IPS-NIHi7 (cell line): Measurements from ENCODE around the gene CAGE1.
"Not testable (repeated sequence)": the region's sequence is repeated elsewhere in the genome, so short reads cannot be mapped to it uniquely, and the experiment has no call there.

ENCODE experiments used
- DNase-seq: peaks from one replicate; pipeline ENCODE4 v3.0.0; 2012; ENCODE audit warnings: mixed read lengths; ENCODE audit errors: extremely low spot score

The CAGE1 gene

DNA sequence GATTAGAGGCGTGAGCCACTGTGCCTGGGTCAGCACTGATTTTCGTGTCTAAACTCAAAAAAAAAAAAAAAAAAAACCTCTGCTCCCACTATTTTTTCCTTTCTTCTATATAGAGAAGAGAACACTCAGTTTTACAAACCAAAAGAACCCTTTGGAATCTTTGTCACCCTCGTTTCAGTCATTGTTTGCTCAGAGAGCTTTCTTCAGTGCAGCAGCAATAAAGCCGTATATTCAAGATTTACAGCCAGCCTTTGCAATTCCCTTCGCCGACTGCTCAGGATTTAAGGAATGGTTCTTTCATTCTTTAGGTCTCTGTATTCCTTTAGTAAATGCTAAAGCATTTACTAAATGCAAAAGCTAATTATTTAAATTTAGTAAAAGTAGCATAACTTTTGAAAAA, 20.2 kb upstream of the CAGE1 start:
- no peak for DNase-seq

DNA sequence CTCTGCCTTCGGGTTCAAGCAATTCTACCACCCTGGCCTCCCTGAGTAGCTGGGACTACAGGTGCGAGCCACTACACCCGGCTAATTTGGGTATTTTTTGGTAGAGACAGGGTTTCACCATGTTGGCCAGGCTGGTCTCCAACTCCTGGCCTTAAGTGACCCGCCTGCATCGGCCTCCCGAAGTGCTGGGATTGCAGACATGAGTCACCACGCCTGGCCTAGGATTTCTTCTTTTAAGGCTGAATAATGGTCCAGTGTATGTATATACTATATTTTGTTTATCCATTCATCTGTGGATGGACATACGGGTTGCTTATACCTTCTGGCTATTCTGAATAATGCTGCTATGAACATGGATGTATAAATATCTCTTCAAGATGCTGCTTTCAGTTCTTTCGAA, 17.2 kb upstream of the CAGE1 start:
- DNase-seq, result no peak

GRCh38 chr6:7404546-7404945, 15.0 kb upstream of the CAGE1 start:
- no peak for DNase-seq

DNA sequence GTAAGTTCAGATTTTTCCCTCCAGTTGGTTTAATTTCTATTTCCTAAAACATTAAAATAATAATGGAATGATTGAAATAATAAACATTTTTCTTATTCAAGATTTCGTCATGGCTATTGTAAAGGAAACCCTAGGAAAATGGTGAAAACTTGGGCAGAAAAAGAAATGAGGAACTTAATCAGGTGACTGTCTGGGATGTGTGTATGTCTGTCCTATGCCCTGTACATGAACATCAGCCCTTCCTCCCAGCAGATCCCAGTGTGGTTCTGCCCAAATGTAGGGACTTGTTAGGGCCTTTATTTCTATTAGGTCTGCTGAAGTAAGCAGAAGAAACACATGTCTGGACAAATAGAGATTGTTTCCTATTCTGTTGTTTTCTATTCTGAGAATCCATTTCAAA, 13.2 kb upstream of the CAGE1 start:
- no peak for DNase-seq

DNA sequence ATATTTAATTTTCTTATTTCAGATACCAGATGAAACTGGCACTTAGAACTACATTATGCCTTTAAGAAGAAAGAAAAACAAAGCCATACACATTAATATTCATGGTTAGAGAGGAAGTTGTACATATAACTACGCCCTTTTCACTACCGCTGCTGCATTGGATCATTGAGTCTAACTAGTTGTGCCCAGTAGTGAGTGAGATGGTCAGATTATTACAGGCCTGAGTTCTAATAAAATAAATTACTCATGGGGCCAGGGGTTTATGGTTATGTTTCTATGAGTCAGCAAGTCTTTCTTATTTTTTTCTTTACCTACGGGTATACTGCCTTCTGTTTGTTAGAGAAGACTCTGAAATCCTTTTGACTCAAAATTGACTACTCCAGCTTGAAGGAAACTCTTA, 11.5 kb upstream of the CAGE1 start:
- no peak for DNase-seq

- DNase-seq, result no peak
Observed at GRCh38 chr6:7392402-7392801, 2.9 kb upstream of the CAGE1 start.

DNA sequence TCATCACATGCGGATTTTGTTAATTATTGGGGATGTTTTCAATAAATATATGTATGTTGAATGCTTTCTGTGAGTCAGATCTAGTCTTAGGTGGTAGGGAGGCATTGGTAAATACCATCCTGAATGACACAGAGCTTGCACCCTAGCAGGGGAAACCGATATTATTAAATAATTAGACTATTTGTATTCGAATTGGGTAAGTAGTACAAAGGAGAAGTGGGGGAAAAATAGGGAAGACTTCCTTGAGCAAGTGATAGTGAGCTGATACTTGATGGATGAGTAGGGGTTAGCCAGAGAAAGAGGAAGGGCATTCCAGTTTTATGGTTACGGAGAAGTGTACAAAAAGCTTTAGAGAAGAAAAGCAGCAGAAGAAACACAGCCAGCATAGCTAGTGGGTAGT, 1.6 kb upstream of the CAGE1 start:
- no peak for DNase-seq

DNA sequence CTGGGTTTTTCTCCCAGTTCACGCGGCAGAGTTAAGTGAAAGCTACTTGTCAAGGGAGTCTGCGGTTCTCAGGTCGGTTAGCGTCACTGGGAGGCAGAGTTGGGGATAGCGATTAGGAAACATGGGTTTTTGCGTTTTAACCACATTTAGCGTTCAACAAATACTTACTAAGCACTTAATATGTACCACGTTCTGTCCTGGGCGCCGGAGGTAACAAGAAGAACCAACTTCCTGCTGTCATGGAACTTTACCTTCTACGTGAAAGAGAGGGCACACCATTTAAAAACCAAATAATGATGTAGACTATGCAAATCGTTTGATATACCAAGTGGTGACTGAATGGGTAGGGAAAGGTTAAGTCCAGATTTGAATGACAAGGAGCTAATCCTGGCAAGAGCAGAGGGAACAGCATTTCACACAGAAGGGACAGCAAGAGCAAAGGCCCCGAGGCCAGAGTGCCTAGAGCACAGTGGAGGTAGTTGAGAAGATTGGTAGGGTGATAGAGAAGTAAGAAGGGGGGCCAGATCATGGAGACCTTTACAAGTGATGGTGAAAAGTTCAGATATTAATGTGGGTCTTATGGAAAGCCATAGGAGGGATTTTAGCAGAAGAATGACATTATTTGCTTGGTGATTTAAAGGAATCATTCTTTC, 810 bp upstream of the CAGE1 start:
- no peak for DNase-seq

DNA sequence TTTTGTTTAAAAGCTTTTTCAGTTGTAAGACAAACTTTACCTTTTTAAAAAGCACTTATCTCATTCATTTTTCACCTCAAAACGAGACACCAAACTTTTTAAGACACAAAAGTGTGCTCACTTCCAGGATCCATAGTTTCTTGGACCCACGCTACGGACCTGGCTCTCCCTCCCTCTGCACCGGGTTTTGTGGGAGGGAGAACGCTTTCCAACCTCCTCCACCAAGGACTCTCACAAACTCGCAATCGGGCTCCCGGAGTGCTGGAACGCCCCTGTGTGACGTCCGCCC, 436 bp downstream of the CAGE1 start:
- DNase-seq, result no peak

DNA sequence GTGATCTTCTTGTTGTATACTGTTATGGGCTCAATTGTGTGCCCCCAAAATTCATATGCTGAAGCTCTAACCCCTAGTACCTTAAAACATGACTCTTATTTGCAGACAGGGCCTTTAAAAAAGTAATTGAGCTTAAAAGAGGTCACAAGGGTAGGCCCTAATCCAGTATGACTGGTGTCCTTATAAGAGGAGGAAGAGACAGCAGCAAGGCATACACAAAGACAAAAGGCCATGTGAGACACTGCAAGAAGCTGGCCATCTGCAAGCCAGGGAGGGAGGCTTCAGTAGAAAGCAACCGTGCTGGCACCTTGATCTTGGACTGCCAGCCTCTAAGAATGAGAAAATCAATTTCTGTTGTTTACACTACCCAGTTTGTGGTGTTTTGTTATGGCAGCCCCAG, 8.4 kb downstream of the CAGE1 start:
- DNase-seq, result no peak

- no peak for DNase-seq
Observed at GRCh38 chr6:7378740-7379139, 10.8 kb downstream of the CAGE1 start.

- no peak for DNase-seq
Observed at GRCh38 chr6:7377961-7378360, 11.6 kb downstream of the CAGE1 start.

GRCh38 chr6:7373739-7374138, 15.8 kb downstream of the CAGE1 start:
- no peak for DNase-seq

DNA sequence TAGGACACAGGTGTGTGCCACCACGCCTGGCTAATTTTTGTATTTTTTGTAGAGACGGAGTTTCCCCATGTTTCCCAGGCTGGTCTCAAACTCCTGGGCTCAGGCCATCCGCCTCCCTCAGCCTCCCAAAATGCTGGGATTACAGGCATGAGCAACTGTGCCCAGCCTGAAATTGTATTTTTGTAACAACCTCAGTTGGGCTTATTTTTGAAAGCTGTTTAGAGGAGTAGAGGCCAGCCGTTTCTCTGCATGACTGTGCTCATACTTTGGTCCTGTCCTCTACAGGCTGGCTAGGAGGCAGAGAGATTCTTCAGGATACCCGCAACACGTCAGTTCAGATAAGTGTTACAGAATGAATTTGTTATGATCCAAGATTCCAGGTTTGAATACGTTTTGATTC, 22.1 kb downstream of the CAGE1 start:
- no peak for DNase-seq

GRCh38 chr6:7351916-7352315, 37.6 kb downstream of the CAGE1 start:
- not testable (repeated sequence) for DNase-seq

DNA sequence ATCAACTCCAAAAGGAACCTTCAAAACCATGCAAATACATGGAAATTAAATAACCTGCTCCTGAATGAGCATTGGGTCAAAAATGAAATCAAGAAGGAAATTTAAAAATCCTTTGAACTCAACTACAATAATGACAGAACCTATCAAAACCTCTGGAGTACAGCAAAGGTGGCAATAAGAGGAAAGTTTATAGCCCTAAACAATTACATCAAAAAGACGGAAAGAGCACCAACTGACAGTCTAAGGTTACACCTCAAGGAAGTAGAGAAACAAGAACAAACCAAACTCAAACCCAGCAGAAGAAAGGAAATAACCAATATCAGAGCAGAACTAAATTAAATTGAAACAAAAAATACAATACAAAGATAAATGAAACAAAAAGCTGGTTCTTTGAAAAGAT, 39.0 kb downstream of the CAGE1 start:
- DNase-seq, result not testable (repeated sequence)

GRCh38 chr6:7347551-7347997, 42.0 kb downstream of the CAGE1 start:
- DNase-seq, result not testable (repeated sequence)

- DNase-seq, result not testable (repeated sequence)
Observed at GRCh38 chr6:7344773-7345450, 44.6 kb downstream of the CAGE1 start.

DNA sequence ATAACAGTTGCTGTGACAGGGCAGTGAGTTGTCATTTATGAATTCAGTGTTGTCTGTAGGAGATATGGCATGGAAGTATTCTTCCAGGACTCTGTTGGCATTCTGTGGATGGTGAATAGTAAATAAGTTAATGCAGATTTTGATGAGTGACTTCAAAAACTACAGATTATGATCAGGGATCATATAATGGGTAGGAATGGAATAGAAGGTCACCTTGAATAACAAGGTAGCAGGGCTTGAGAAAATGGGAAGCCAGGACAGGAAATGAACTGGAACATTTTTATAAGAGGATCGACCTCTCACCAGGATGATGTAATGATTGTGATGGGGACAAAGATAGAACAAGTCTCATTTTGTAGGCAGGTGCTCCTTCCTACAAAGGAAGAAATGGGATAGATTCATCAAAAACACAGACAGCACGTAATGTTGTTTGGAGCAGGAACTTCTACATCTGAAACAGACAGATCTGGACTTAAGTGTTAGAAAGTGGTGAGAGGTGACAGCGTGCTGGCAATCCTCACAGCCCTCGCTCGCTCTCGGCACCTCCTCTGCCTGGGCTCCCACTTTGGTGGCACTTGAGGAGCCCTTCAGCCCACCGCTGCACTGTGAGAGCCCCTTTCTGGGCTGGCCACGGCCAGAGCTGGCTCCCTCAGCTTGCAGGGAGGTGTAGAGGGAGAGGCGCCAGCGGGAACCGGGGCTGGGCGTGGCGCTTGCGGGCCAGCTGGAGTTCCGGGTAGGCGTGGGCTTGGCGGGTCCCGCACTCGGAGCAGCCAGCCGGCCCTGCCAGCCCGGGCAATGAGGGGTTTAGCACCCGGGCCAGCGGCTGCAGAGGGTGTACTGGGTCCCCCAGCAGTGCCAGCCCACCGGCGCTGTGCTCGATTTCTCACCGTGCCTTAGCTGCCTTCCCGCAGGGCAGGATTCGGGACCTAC, 45.7 kb downstream of the CAGE1 start:
- no peak for DNase-seq

GRCh38 chr6:7341989-7342742, 47.4 kb downstream of the CAGE1 start:
- DNase-seq, result peak; percentile 26

DNA sequence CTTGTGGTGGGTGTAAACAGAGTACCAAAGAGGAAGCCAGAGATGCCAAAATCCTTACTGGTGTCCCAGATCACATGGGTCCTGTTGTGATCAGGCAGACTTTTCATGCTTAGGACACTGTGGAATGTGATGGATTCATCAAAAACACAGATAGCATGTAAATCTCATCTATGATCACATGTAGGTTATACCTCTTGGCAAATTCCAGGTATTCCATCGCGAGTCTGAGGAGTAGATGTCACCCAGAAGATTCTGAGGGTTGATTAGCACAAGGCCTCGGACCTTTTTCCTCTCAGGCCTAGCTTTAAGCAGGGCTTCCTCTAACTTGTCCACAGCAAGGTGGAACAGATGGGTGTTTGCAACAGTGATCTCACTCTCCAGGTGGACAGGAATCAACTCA, 48.3 kb downstream of the CAGE1 start:
- no peak for DNase-seq
